ENCODE results near the gene CDC42BPA.

GRCh38 chr1:227227761-227228160, 90.5 kb downstream of the CDC42BPA start:
- TF ChIP-seq POLR2AphosphoS5 (IDR thresholded peaks at IDR 0.05; ENCODE audit: insufficient read depth in 1 of 2, low read depth in 1 of 2) (no peak), POLR2A (IDR thresholded peaks at IDR 0.05) (no peak)
- TF ChIP-seq, protein P1, sequence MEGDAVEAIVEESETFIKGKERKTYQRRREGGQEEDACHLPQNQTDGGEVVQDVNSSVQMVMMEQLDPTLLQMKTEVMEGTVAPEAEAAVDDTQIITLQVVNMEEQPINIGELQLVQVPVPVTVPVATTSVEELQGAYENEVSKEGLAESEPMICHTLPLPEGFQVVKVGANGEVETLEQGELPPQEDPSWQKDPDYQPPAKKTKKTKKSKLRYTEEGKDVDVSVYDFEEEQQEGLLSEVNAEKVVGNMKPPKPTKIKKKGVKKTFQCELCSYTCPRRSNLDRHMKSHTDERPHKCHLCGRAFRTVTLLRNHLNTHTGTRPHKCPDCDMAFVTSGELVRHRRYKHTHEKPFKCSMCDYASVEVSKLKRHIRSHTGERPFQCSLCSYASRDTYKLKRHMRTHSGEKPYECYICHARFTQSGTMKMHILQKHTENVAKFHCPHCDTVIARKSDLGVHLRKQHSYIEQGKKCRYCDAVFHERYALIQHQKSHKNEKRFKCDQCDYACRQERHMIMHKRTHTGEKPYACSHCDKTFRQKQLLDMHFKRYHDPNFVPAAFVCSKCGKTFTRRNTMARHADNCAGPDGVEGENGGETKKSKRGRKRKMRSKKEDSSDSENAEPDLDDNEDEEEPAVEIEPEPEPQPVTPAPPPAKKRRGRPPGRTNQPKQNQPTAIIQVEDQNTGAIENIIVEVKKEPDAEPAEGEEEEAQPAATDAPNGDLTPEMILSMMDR (IDR thresholded peaks at IDR 0.05), result no peak
